Measurements from ENCODE around the gene NUDT4.

- no peak for TF ChIP-seq CTCF (conservative IDR thresholded peaks at IDR 0.05; ENCODE audit: low read depth, low read length)
- TF ChIP-seq EZH2 (IDR thresholded peaks at IDR 0.05; ENCODE audit: borderline replicate concordance, low read depth, low read length, poor library complexity, severe bottlenecking): no peak
These were observed 18.9 kb upstream of the NUDT4 start for GRCh38 chr12:93358821-93359220.
